CD4-positive, CD25-positive, alpha-beta regulatory T cell (primary cell): ENCODE measurements around the gene RUVBL2. TPM values are rescaled to one million over a fixed set of nuclear protein-coding genes. Genes with fewer than 3 reads are reported as not detected.
A peak's percentile ranks its signal among the peaks of the same experiment; 100 is the strongest.
"Not testable (repeated sequence)": the region's sequence is repeated elsewhere in the genome, so short reads cannot be mapped to it uniquely, and the experiment has no call there.

Experiments used
- ATAC-seq, 2 donors: fragments of 150-1000 bp; cut with Tn5 transposase; one replicate each; pipeline ENCODE4 v1.10.0; 2021; ENCODE audit warnings: low read depth in 2 of 2, moderate number of reproducible peaks in 2 of 2, moderate library complexity in 1 of 2
- DNase-seq, 3 donors: peaks; one replicate each; pipeline versions ENCODE4 v3.0.0 to v3.0.0-alpha.2; 2012 to 2022; ENCODE audit warnings: mixed read lengths in 1 of 3
- H3K27ac ChIP-seq: one replicate; pipeline ENCODE4 v1.7.0; 2013; ENCODE audit warnings: mild to moderate bottlenecking, low read length; ENCODE audit not compliant: insufficient read depth, poor library complexity, severe bottlenecking
- H3K27me3 ChIP-seq: one replicate; pipeline ENCODE4 v1.7.0; 2013; ENCODE audit warnings: low read length; ENCODE audit not compliant: control insufficient read depth, insufficient read depth
- H3K36me3 ChIP-seq: one replicate; pipeline ENCODE4 v1.7.0; 2013; ENCODE audit warnings: mild to moderate bottlenecking, low read length, moderate library complexity; ENCODE audit not compliant: control insufficient read depth, insufficient read depth
- H3K4me1 ChIP-seq: 2 replicates; pipeline ENCODE4 v1.7.0; 2013; ENCODE audit warnings: mild to moderate bottlenecking, low read length; ENCODE audit not compliant: insufficient read depth, control insufficient read depth, poor library complexity, severe bottlenecking
- H3K4me3 ChIP-seq: one replicate; pipeline ENCODE4 v1.7.0; 2013; ENCODE audit warnings: low read depth, mild to moderate bottlenecking, low read length, moderate library complexity
- H3K9me3 ChIP-seq, 2 experiments: 1 replicate in 1 of 2; 2 replicates in 1 of 2; pipeline ENCODE4 v1.7.0; 2013; ENCODE audit warnings: low read length in 2 of 2, mild to moderate bottlenecking in 1 of 2, moderate library complexity in 1 of 2; ENCODE audit not compliant: control insufficient read depth in 2 of 2
- H3K27ac Mint-ChIP-seq, 3 donors: one replicate each; pipeline ENCODE4 v1.8.0; 2020 to 2022; ENCODE audit warnings: mild to moderate bottlenecking in 3 of 3, mixed read lengths in 3 of 3, moderate library complexity in 2 of 3
- H3K27me3 Mint-ChIP-seq: one replicate; pipeline ENCODE4 v1.8.0; 2022; ENCODE audit warnings: mild to moderate bottlenecking, mixed read lengths
- H3K36me3 Mint-ChIP-seq: one replicate; pipeline ENCODE4 v1.8.0; 2020; ENCODE audit warnings: mixed read lengths
- H3K4me1 Mint-ChIP-seq, 4 donors: one replicate each; pipeline ENCODE4 v1.8.0; 2020 to 2022; ENCODE audit warnings: mixed read lengths in 4 of 4, mild to moderate bottlenecking in 1 of 4
- H3K4me3 Mint-ChIP-seq, 4 donors: one replicate each; pipeline ENCODE4 v1.8.0; 2020 to 2022; ENCODE audit warnings: mild to moderate bottlenecking in 4 of 4, mixed read lengths in 4 of 4, moderate library complexity in 3 of 4
- H3K9me3 Mint-ChIP-seq, 7 donors: one replicate each; pipeline ENCODE4 v1.8.0; 2020 to 2022; ENCODE audit warnings: mixed read lengths in 7 of 7, mild to moderate bottlenecking in 3 of 7, moderate library complexity in 2 of 7
- polyA plus RNA-seq, 4 donors: library from polyadenylated mRNA; unstranded; fragments of 300-500 nt; fragmentation: Illumina TruSeq; gene quantifications; one replicate each; pipeline ENCODE4 v1.2.3, GENCODE V29; 2021
- total RNA-seq: library from RNA; stranded (reverse); gene quantifications from one replicate; pipeline ENCODE4 v1.2.3, GENCODE V29; 2022

Gene RUVBL2
- total and polyA plus RNA-seq, 5 donors from 2014 or later = 18.5 to 60.2 (median 51.4) TPM

DNA sequence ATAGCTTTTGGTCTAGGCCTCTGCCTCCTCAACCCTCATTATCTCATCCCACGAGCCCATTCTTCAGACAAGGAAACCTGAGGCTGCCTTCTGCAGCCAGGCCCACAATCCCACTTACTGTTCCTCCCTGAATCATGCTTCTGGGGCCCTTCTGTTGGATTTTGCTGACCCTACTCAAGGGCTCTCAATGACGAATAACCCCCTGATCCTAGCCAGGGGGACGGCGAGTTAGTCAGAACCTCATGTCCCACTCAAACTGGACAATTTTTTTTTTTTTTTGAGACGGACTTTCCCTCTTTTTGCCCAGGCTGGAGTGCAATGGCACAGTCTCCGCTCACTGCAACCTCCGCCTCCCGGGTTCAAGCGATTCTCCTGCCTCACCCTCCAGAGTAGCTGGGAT lies 28.4 kb downstream of the RUVBL2 start:
- no peak for ATAC-seq

DNA sequence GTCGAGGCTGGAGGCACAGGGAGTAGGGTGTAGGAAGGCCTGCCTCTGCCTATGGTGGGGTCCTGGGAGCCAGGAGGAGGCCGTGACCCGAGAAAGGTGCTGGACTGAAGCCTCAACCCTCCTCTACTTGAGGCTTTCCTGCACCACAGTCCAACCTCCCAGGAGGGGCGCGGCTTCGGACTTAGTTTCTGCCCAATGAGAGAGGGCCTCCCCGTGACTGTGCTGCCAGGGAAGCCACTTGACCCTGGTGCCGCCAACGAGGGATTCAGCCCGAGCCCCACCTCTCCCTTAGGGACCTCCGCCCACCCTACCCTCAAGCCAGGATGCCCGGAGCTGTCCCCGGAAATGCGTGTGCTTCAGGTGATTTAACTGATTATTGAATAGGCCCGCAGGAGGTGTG lies 30.5 kb downstream of the RUVBL2 start, which contains the start of gene CGB3:
TSS of gene CGB3 (minus strand) at position 101 of the 400 bp plus-strand sequence. CDS start 362 bp downstream, outside the sequence.
- not testable (repeated sequence) for H3K9me3 ChIP-seq, H3K27ac Mint-ChIP-seq, H3K27ac ChIP-seq, H3K36me3 ChIP-seq, H3K27me3 Mint-ChIP-seq, H3K4me3 ChIP-seq, H3K4me3 Mint-ChIP-seq, H3K9me3 Mint-ChIP-seq, DNase-seq, H3K36me3 Mint-ChIP-seq, H3K27me3 ChIP-seq, ATAC-seq
- peaks cover 10% of the 10 kb centered on the region for H3K4me1 ChIP-seq
- peaks cover 7 to 21% (median 11%) of the 10 kb centered on the region in 4 donors for H3K4me1 Mint-ChIP-seq

More for the DNA sequence above, 28.4 kb downstream of the RUVBL2 start:
- Mint-ChIP-seq H3K9me3 (peaks cover 0 to 1% (median 0%) of the 10 kb centered on the region in 7 donors), H3K27me3 (peaks cover 10% of the 10 kb centered on the region), H3K4me1 (peaks cover 7 to 34% (median 15%) of the 10 kb centered on the region in 4 donors), H3K36me3 (no peaks in the 10 kb centered on the region), H3K27ac (no peak overlapping the region), H3K4me3 (peak overlapping the region in 1 of 4 donors; percentile 49)
- no peak overlapping the region for H3K4me3 ChIP-seq
- no peak overlapping the region for H3K27ac ChIP-seq
- peaks cover 29% of the 10 kb centered on the region for H3K4me1 ChIP-seq
- H3K9me3 ChIP-seq = no peaks in the 10 kb centered on the region
- no peaks in the 10 kb centered on the region for H3K27me3 ChIP-seq
- H3K36me3 ChIP-seq = no peaks in the 10 kb centered on the region
- no peak for DNase-seq

DNA sequence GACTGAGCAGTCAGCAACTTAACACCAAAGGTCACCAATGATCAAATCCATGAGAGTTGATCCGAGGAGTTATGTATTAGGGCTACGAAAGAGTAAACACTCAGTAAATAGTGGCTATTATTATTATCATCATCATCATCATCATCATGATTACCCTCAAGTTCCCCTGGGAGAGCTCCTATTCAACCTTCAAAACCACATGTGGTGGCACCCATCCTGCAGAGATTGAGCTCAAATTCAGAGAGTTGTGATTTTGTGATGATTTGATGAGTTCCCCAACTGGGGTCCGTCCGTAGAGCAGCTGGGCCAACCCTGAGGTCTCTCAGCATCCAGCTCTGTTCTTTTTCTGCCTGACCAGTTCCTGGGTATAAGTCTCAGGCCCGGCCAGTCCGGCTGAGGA lies 31.4 kb downstream of the RUVBL2 start:
- not testable (repeated sequence) for H3K27ac ChIP-seq, H3K36me3 Mint-ChIP-seq, ATAC-seq, DNase-seq, H3K27ac Mint-ChIP-seq, H3K9me3 Mint-ChIP-seq, H3K9me3 ChIP-seq, H3K4me3 ChIP-seq, H3K27me3 ChIP-seq, H3K4me3 Mint-ChIP-seq, H3K4me1 ChIP-seq, H3K36me3 ChIP-seq
- H3K4me1 Mint-ChIP-seq = peaks cover 7 to 14% (median 8%) of the 10 kb centered on the region in 4 donors
- H3K27me3 Mint-ChIP-seq = peaks cover 11% of the 10 kb centered on the region

DNA sequence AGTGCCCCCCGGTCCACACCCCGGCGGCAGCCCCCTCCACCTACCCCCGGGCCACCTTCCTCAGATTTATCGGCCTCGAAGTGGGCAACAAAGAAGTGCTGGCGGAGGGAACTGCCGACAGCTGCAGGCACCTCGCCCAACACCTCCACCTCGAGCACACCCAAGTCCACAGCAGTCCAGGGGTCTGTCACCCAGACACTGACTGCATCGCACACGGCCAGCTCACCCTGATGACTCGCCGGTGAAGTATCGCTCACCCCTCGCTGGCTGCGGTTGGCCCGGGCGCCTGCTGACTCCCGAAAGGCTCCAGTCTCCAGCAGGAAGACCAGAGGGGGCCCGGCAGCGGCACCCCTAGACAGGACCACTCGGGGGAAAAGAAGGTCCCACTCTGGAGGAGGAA lies 31.9 kb downstream of the RUVBL2 start:
- not testable (repeated sequence) for H3K9me3 Mint-ChIP-seq, H3K36me3 ChIP-seq, H3K4me1 ChIP-seq, DNase-seq, H3K4me3 Mint-ChIP-seq, H3K4me3 ChIP-seq, H3K27ac ChIP-seq, H3K36me3 Mint-ChIP-seq, H3K27ac Mint-ChIP-seq, H3K27me3 ChIP-seq, H3K9me3 ChIP-seq, ATAC-seq
- Mint-ChIP-seq H3K4me1 (peaks cover 7 to 10% (median 8%) of the 10 kb centered on the region in 4 donors), H3K27me3 (peaks cover 11% of the 10 kb centered on the region)

DNA sequence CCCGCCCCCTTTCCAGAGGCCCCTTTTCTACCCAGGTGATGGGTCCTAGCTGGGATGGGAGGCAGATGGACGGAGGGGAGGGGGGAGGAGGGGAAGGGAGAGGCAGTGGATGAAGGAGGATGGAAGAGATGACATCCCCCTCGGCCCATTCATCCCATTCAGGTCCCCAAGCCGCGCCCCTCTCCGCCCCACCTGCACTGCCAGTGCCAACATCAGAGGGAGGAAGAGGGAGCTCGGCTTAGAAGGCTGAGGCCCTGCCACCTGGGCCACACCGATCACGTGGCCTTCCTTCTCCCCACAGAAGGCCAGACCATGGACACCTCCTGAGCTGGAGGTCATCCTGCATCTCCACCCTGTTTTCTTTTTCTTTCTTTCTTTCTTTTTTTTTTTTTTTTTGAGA lies 35.0 kb downstream of the RUVBL2 start:
- not testable (repeated sequence) for H3K36me3 Mint-ChIP-seq, ATAC-seq

DNA sequence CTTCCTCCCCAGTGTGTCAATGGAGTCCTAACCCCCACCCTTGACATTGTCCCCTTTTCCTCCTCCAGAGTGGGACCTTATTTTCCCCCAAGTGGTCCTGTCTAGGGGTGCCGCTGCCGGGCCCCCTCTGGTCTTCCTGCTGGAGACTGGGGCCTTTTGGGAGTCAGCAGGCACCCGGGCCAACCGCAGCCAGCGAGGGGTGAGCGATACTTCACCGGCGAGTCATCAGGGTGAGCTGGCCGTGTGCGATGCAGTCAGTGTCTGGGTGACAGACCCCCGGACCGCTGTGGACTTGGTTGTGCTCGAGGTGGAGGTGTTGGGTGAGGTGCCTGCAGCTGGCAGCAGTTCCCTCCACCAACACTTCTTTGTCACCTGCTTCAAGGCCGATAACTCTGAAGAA lies 36.1 kb downstream of the RUVBL2 start:
- not testable (repeated sequence) for H3K4me1 Mint-ChIP-seq, ATAC-seq, H3K9me3 Mint-ChIP-seq, H3K27ac Mint-ChIP-seq, H3K4me1 ChIP-seq, H3K4me3 Mint-ChIP-seq, H3K36me3 Mint-ChIP-seq, H3K27ac ChIP-seq, H3K36me3 ChIP-seq, H3K27me3 ChIP-seq, H3K4me3 ChIP-seq, H3K9me3 ChIP-seq, DNase-seq
- H3K27me3 Mint-ChIP-seq = peaks cover 11% of the 10 kb centered on the region

More for the DNA sequence above, 35.0 kb downstream of the RUVBL2 start:
- H3K27ac Mint-ChIP-seq, H3K27ac ChIP-seq, H3K4me1 Mint-ChIP-seq, H3K4me3 Mint-ChIP-seq, DNase-seq, H3K27me3 ChIP-seq, H3K4me1 ChIP-seq, H3K9me3 ChIP-seq, H3K36me3 ChIP-seq, H3K4me3 ChIP-seq, H3K9me3 Mint-ChIP-seq: not testable (repeated sequence)
- H3K27me3 Mint-ChIP-seq = peaks cover 11% of the 10 kb centered on the region

DNA sequence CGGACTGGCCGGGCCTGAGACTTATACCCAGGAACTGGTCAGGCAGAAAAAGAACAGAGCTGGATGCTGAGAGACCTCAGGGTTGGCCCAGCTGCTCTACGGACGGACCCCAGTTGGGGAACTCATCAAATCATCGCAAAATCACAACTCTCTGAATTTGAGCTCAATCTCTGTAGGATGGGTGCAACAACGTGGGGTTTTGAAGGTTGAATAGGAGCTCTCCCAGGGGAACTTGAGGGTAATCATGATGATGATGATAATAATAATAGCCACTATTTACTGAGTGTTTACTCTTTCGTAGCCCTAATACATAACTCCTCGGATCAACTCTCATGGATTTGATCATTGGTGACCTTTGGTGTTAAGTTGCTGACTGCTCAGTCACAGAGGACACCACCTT lies 36.6 kb downstream of the RUVBL2 start:
- not testable (repeated sequence) for H3K4me3 Mint-ChIP-seq, H3K27me3 ChIP-seq, H3K27ac ChIP-seq, DNase-seq, H3K4me3 ChIP-seq, H3K27ac Mint-ChIP-seq, ATAC-seq, H3K9me3 Mint-ChIP-seq, H3K4me1 Mint-ChIP-seq, H3K36me3 ChIP-seq, H3K36me3 Mint-ChIP-seq, H3K4me1 ChIP-seq, H3K9me3 ChIP-seq
- H3K27me3 Mint-ChIP-seq = peaks cover 11% of the 10 kb centered on the region

DNA sequence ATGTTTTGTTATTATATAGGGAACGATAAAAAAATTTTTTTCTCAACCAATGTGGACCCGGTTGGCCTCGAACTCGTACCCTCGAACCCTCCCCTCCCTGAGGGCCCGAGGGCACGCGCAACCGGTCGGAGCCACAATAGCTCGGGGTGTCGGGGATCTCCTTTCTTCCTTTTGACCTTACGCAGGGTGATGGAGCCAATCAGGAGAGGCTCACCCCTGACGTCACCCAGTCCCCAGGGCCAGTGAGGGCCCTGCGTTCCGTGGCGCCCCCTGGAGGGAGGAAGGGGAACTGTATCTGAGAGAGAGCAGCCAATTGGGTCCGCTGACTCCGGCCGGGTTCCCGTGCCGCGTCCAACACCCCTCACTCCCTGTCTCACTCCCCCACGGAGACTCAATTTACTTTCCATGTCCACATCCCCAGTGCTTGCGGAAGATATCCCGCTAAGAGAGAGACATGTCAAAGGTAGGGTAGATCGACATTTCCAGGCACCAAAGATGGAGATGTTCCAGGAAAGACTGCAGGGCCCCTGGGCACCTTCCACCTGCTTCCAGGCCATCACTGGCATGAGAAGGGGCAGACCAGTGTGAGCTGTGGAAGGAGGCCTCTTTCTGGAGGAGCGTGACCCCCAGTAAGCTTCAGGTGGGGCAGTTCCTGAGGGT lies 38.1 kb downstream of the RUVBL2 start, which contains the start of gene CGB2:
TSS of gene CGB2 (plus strand) at position 249 of the 660 bp plus-strand sequence. CDS start at position 455, 206 bp downstream.
- H3K27ac Mint-ChIP-seq, H3K27ac ChIP-seq, H3K9me3 ChIP-seq, H3K4me1 Mint-ChIP-seq, H3K4me1 ChIP-seq, H3K4me3 ChIP-seq, H3K4me3 Mint-ChIP-seq, H3K27me3 ChIP-seq, ATAC-seq, H3K36me3 ChIP-seq, H3K36me3 Mint-ChIP-seq, H3K9me3 Mint-ChIP-seq: not testable (repeated sequence)
- DNase-seq = peak in 2 of 3 donors; percentile 43 to 56
- peaks cover 11% of the 10 kb centered on the region for H3K27me3 Mint-ChIP-seq
